ENCODE results near the gene P4HB.
A peak's percentile ranks its signal among the peaks of the same experiment; 100 is the strongest.

P4HB gene

GRCh38 chr17:81885454-81885853 lies 25.1 kb upstream of the P4HB start:
- TF ChIP-seq, protein P1, sequence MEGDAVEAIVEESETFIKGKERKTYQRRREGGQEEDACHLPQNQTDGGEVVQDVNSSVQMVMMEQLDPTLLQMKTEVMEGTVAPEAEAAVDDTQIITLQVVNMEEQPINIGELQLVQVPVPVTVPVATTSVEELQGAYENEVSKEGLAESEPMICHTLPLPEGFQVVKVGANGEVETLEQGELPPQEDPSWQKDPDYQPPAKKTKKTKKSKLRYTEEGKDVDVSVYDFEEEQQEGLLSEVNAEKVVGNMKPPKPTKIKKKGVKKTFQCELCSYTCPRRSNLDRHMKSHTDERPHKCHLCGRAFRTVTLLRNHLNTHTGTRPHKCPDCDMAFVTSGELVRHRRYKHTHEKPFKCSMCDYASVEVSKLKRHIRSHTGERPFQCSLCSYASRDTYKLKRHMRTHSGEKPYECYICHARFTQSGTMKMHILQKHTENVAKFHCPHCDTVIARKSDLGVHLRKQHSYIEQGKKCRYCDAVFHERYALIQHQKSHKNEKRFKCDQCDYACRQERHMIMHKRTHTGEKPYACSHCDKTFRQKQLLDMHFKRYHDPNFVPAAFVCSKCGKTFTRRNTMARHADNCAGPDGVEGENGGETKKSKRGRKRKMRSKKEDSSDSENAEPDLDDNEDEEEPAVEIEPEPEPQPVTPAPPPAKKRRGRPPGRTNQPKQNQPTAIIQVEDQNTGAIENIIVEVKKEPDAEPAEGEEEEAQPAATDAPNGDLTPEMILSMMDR (IDR thresholded peaks at IDR 0.05; ENCODE audit: low read depth, low read length) = no peak
- H3K4me3 ChIP-seq (ENCODE audit: low read depth, low read length) = no peak overlapping the region

GRCh38 chr17:81884968-81885367 lies 24.6 kb upstream of the P4HB start:
- TF ChIP-seq, protein P1 (IDR thresholded peaks at IDR 0.05; ENCODE audit: low read depth, low read length) = no peak
- no peak overlapping the region for H3K4me3 ChIP-seq (ENCODE audit: low read depth, low read length)

DNA sequence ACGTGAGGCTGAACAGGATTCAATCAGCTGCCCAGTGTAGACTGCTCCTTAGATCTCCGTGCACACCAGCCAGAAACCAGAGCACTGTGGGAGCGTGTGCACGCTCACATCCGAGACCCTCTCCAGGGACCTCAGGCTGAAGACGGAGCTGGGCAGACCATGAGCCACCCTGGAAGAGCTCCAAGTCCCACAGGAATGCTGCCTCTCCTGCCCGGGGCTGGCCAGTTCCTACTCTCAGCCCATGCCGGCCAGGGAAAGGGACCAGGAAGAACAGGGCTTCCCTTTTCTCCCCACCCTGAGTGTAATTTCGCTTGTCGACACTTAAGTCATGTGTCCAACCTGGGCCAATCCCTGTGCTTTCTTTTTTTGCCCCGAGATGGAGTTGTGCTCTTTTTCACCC lies 24.2 kb upstream of the P4HB start:
- TF ChIP-seq, protein P1 (IDR thresholded peaks at IDR 0.05; ENCODE audit: low read depth, low read length) = no peak
- H3K4me3 ChIP-seq (ENCODE audit: low read depth, low read length) = no peak overlapping the region

DNA sequence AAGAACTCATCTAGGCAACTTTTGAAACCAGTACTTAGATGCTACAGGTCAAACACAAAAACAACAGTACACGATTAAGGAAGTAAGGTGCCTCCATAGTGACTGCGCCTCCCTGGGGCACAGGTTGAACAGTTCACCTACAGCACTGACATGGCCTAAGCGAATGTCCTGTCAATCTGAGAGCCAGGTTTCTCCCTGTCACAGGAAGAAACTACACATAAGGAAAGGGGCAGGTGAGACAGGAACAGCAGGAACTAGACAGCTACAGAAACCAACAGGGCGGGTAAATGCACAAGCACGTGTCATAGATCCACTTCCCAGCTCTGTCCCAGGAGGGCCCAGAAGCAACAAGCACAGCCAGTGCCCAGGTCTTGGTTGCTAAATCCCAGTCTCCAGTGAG lies 18.8 kb upstream of the P4HB start:
- TF ChIP-seq, protein P1 (IDR thresholded peaks at IDR 0.05; ENCODE audit: low read depth, low read length) = no peak
- H3K4me3 ChIP-seq (ENCODE audit: low read depth, low read length) = no peak overlapping the region

DNA sequence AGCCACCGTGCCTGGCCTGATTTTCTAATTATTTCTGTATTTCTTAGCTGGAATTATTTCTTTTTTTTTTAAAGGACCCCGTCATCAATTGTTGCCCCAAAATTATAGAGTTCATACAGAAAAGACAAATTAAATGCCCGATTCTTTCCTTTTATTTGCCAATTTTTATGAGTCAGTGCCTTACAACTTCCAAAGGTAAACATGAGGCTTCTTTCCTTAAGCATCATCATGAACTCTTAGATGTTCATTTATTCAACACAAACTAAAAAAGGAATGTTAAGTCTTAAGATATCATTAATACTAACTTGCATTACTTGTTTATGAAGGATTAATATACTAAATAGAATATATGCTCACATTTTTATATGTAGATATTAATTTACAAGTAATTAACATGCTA lies 18.0 kb upstream of the P4HB start:
- TF ChIP-seq, protein P1 (IDR thresholded peaks at IDR 0.05; ENCODE audit: low read depth, low read length) = no peak
- no peak overlapping the region for H3K4me3 ChIP-seq (ENCODE audit: low read depth, low read length)

DNA sequence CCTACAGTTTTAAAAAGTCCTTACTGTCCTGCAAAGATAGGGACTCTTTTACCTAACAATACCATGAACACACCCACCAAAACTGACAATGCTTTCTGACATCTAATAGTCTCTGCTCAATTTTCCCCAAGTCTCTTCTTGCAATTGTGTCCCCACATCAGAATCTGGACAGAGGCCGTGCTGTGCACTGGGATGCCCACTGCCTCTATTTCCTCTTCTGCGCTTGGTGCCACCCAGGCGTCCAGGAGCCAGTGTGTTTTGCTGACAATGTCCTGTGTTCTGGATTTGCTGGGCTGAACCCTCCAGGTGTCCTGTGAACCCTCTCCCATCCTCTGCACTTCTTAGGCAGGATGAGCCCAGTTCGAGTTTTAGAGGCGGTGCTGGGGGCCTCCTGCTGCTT lies 17.2 kb upstream of the P4HB start:
- H3K4me3 ChIP-seq (ENCODE audit: low read depth, low read length) = no peak overlapping the region
- TF ChIP-seq, protein P1 (IDR thresholded peaks at IDR 0.05; ENCODE audit: low read depth, low read length) = no peak

DNA sequence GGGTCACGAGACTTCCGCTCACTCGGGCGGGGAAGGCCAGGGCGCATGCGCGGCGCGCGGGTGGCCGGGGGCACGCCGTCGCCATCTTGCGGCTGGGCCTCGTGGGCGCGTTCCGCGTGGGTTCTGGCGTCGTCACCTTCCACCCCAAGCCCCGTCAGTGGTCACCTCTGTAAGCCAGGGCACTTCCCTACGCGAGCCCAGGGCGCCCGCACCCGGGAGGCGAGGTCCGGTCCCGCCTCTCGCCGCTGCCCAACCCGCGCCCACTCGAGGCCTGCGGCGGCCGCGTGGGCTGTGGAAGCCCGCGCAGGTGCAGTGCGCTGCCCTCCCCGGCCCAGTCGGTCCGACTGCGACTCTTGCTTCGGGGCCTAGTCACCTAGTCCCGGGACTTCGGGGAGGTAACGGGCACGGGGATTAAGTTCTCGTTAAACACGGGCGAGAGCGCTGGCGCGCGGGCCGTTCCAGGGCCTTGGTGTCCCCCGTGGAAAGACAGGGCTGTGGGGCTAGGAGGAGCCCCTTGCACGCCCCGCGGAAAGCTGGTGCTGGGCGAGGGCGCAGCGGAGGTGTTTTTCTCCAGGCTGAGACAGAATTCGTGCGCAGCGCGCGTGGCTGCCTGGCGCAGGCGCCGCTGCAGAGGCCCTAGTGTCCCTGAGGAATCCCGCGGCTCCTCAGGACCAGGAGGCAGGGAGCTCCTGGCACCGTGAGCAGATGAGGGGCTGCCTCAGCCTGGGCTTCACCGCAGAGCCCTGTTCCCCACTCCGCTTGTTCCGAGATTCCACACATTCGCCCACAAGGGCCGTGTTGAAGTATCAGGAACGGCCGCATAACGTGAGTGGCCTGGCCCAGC lies 11.3 kb upstream of the P4HB start:
- peak overlapping the region; percentile 69 for H3K4me3 ChIP-seq (ENCODE audit: low read depth, low read length)
- TF ChIP-seq, protein P1 (IDR thresholded peaks at IDR 0.05; ENCODE audit: low read depth, low read length) = no peak
